T-helper 2 cell treated with Interferon-gamma antibody and Interleukin-4, amounts not matched to agents 100 ng/mL and 5 ng/mL, for 36 hours (primary cell): ENCODE data around the gene IRX3. TPM values are rescaled to one million over a fixed set of nuclear protein-coding genes. Genes with fewer than 3 reads are reported as not detected.

Experiments used
- intact Hi-C: fragments of 100-400 bp; cut with micrococcal nuclease; formaldehyde crosslinking; loops from one replicate; pipeline ENCODE4 v1.15.1; 2023
- total RNA-seq: library from RNA; stranded (reverse); gene quantifications from 2 replicates; pipeline ENCODE4 v1.2.3, GENCODE V29; 2022

IRX3 gene
- total RNA-seq, 1 donor from 2014 or later = 0.66 TPM

DNA sequence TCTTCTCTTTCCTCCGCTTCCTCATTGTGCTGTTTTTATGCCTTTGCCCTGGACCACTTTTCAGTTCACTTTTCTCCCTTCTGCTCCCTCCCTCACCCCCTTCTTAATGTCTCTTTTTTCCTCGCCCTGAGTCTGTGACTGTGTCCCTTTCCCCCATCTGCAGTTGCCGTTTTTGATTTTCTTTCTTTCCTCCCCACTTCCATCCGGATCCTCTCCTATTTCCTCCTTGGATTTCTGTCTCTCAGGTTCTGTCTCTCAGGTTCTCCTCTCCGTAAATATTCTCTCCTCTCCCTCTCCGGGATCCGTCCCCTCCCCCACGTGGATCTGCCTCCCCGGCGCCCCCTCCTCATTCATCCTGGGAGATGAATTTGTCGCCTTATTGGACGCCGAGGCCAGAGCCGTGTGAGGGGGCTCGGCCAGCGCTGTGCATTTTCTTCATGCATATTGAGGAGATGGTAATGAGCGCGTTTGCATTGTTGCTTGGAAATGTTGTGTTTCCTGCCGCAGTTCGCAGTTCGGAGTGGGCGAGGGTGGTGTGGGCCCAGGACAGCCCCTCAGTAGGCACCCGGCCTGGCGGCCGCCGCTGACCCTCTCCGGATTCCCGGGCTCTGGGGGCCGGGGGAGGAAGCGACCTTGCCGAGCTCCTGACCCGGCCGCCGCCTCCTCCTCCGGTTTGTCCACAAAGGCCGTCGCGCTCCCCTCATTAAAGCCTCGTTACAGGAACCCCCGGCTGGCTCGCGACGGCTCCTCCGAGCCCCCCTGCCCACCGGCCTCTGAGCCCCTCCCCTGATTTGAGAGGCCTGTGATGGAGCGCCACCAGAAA lies 4.5 kb upstream of the IRX3 start:
- intact Hi-C loops = no loop called here

DNA sequence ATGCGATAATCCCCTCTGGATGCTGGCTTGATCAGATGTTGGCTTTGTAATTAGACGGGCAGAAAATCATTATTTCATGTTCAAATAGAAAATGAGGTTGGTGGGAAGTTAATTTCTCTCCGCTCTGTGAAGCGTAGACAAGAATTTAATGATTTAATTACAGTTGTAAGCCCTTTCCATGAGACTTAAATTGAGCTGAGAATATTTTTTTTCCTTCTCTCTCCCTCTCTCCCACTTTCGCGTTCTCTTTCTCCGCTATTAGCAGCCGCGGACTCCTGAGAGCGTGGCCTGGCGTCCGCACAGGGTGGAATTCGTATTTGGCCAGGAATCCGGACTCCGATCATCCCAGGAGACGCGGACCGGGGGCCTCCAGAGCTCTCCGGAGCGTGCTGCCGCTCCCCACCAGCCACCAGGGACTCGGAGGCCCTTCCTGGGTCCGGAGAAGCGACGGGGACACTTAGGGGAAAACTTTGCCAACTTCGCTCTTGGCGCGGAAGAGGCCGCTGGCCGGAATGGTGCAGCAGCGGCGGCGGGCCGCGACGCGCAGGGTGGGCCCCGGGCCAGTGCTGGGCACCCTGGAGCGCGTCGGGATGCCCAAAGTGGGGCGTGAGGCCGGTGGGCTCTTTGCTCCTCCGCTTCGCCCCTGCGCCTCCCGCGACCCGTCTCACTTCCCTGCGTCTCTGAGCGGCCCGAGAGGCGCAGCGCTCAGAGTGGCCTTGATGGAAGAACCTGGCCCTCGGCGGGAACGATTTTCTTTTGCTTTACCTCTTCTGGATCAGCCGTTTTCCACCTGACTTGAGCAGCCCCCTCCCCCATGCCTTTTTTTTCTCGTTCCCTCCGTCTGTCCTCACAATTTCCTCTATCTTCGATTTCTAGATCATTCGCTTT lies 3.6 kb upstream of the IRX3 start:
- intact Hi-C loops = loop anchor here (10.0 kb wide), 2 partner anchors 745 to 1035 kb away; partner anchors contain the start of gene IRX6

- intact Hi-C loops = loop anchor here (10.0 kb wide), 2 partner anchors 745 to 1035 kb away; partner anchors contain the start of gene IRX6
Measured at GRCh38 chr16:54289242-54289944, 2.8 kb upstream of the IRX3 start.

- intact Hi-C loops = loop anchor here (10.0 kb wide), 2 partner anchors 744 to 1036 kb away; partner anchors contain the start of gene IRX6
Measured at GRCh38 chr16:54288835-54289241, 2.3 kb upstream of the IRX3 start.

DNA sequence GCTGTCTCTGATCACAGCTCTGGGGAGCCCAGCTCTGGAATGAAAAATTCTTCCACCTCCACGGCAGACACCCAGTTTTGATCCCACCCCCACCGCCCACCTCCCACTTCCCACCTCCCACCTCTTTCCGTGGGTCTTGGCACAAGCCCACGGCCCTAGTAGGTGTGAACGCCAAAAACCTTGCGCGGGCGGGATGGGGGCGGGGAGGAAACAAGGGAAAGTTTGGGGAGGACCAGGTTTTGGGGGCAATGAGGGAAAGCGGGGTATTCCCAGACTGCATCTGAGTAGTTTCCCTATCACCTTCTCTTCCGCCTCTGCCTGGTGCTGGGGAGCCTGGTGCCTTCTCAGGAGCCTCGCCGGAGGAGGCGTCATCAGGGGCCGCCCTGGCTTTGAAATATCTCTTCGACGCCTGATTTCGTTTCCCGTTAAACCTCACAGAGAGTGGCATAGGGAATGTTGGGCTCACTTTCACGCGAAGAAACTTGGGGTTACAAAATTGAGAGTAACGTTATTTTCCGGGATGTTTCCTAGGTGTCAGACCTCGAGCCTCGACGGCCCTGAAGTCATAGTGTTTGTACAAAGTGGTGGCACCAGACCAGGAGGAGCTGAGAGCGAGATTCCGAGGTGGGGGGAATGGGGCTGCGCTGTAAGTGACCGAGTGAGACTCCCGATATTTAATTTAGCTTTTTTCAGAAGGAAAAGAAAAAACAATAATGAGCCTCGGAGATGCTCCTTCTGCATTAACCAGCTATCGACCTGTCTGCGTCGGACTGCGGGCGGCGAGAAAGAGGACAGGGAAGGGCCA lies 1.6 kb upstream of the IRX3 start:
- intact Hi-C loops = loop anchor here (10.0 kb wide), 2 partner anchors 743 to 1037 kb away; partner anchors contain the start of gene IRX6

- intact Hi-C loops = loop anchor here (2.0 to 10.0 kb wide), 3 partner anchors 395 to 1037 kb away; partner anchors contain the start of gene IRX6
Measured at GRCh38 chr16:54287131-54288029, 793 bp upstream of the IRX3 start.

GRCh38 chr16:54286090-54286365 lies 559 bp downstream of the IRX3 start:
- intact Hi-C loops = loop anchor here (2.0 to 10.0 kb wide), 3 partner anchors 393 to 1039 kb away; partner anchors contain the start of gene IRX6

DNA sequence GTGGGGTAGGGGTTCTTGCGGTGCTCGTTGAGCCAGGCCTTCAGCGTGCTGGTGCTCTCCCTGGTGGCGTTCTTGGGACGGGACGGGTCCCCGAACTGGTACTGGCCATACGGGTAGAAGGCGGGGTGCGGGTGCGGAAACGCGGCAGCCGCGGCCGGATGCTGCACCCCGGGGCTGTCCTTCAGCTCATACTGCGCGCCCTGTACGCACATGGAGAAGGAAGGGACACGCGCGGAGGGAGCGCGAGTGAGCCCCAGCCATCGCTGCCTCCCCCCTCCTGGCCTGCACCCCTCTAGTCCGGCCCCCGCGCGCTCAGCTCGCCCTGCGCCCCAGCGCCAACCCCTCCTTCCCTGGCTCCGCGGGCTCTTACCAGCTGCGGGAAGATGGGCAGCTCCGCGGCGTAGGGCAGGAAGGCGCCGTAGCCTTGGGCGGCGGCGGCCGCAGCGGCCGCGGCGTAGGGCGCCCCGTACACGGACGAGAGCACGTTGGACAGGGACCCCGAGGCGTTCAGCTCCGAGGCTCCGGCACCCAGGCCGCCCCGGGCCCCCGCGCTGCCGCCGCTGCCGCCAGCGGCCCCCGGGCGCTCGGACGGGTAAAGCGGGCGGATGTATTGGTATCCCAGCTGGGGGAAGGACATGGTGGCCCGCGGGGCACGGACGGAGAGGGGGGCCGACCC lies 1.0 kb downstream of the IRX3 start:
- intact Hi-C loops = loop anchor here (2.0 to 10.0 kb wide), 4 partner anchors 393 to 1039 kb away; partner anchors contain the start of gene IRX6

DNA sequence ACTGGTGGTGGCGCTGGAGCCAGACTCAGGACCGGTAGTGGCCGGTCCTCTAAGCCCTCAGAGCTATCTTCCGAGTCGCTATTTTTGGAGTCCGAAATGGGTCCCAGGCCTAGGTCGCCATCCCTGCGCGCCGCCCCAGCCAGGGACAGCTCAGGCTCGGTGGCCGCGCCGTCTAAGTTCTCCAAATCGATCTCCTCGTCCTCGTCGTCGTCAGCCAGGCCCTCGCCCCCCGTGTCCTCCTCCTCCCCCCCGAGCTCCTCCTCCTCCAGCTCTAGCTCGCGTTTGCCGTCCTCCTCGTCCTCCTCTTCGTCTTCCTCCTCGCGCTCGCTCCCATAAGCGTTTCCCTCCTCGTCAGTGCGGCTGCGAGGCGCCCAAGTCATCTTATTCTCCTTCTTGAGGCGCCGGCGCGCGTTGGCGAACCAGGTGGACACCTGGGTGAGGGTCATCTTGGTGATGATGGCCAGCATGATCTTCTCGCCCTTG lies 1.6 kb downstream of the IRX3 start:
- intact Hi-C loops = loop anchor here (2.0 to 10.0 kb wide), 4 partner anchors 338 to 1040 kb away; partner anchors contain the start of gene IRX6

GRCh38 chr16:54284319-54284930 lies 2.2 kb downstream of the IRX3 start:
- intact Hi-C loops = loop anchor here (2.0 to 10.0 kb wide), 4 partner anchors 337 to 1040 kb away; partner anchors contain the start of gene IRX6

DNA sequence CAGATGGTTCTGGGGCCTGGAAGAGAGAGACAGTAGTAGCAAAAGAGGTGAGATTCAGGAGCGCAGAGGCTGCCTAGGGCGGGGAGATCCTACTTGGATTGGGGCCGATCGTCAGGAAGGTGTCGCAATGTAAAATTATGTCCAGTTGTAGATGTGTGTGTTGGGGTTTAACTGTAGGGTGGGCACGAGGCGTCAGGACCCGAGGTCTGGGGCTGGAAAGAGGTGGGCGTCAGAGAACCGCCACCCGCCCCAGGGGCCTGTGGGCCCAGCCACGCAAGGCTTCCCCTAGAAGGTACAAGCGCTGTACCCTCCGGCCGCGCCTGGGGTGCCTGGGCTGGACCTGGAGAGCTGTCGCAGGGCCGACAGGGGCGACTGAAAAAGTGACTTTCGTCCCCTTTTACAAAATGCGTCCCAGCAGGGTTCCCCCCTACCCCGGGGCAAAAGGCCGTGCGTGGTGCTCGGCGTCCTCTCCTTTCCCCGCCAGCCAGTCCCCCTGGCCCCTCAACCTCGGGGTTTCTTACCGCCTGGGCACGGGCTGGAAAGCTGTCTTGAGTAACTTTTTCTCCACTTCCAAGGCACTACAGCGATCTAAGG lies 2.8 kb downstream of the IRX3 start:
- intact Hi-C loops = loop anchor here (2.0 to 10.0 kb wide), 6 partner anchors 337 to 1041 kb away; partner anchors contain the start of gene IRX6

- intact Hi-C loops = loop anchor here (2.0 to 10.0 kb wide), 5 partner anchors 336 to 1042 kb away; partner anchors contain the start of gene IRX6
Measured at GRCh38 chr16:54282928-54283724, 3.5 kb downstream of the IRX3 start.

DNA sequence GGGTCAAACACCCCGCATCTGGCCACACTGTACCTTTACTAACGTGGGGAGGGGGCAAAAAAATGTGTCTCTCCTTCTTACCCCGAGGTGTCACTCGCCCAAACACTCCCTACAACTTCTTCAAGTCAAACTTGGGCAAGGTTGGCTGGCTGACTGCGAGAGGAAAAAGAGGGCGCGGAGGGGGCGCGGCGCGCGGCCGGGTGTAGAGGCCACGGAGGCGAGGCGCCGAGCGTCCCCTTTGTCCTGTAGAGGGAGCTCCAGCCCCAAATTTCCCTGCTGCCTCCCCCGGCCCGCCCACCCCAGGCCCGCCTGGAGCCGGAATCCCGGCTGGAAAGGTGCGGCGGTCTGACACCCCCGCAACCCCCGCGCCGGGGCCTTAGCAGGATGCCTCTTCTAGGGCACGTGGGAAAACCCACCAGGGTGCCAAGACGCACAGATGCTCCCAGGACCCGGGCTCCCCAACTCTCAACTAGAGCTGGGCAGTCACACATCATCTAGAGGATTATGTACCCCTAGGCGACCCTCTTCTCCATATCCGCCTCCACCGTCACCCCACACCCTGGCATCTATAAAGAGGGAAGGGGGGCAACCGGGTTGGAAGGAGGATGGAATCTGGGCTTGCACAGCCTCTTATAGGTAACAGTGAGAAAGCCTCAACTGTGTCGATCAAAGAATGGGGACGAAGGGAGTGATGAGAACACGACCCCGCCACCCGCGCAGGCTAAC lies 4.2 kb downstream of the IRX3 start:
- intact Hi-C loops = loop anchor here (2.0 to 10.0 kb wide), 5 partner anchors 335 to 1042 kb away; partner anchors contain the start of gene IRX6

GRCh38 chr16:54281535-54282201 lies 4.9 kb downstream of the IRX3 start:
- intact Hi-C loops = loop anchor here (2.0 to 10.0 kb wide), 5 partner anchors 334 to 1043 kb away; partner anchors contain the start of gene IRX6

DNA sequence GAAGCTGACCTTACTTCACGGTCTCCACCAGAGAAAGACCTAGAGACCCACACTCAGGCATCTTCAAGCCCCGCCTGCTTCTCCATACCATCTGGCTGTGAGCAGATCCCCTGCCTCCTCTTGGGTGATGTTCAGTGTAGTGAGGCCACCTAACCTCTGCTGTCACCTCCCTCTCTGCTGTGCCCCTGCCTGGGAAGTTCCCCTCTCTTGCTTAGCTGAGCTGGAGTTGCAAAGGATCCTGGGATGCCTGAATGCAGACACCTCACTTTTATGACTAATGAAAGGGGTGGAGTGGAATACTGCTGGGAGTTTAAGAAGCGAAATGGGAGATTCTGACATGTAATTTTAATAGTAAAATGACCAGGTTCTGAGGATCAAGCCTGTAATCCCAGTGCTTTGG lies 5.8 kb downstream of the IRX3 start:
- intact Hi-C loops = loop anchor here (5.0 to 10.0 kb wide), 3 partner anchors 333 to 1044 kb away; partner anchors contain the start of gene IRX6
